Measurements from ENCODE around the gene MUCL1. TPM values are rescaled to one million over a fixed set of nuclear protein-coding genes. Genes with fewer than 3 reads are reported as not detected.

MUCL1 gene
- not detected for total RNA-seq

DNA sequence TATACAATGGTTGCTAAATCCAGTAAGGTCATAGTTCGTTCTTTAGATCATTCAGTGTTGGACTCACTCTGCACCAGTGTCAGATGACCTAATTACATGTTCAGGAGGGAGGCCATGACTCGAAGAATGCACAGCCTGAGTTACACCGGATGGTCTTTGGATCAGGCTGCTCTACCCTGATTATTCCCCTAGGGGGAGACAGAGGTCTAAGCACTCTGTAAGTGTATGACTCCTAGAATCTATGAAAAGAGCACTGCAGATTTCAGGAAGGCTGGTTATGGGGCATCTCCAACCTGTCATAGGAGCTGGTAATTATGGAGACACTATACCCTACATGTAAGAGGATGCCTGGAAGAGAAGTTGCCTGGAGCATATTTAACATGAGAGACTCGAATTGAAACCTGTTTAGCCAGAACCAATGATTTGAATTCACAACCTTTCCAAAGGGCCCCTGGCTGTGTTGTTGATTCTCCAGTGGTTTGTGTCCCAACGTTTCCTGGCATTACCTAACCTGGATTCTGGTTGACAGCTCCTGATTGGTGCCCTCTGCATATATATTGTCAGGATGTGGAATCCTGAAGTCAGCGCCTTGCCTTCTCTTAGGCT is at the start of gene MUCL1:
TSS of gene MUCL1 (plus strand) at position 584 of the 606 bp plus-strand sequence. CDS start 67 bp downstream, outside the sequence.
- no peaks in the 10 kb centered on the region for H3K36me3 Mint-ChIP-seq
- ATAC-seq, result peak; percentile 100
- peak; percentile 84 for DNase-seq
- no peaks in the 10 kb centered on the region for H3K27me3 Mint-ChIP-seq
- H3K9me3 Mint-ChIP-seq (ENCODE audit: low read depth), result no peaks in the 10 kb centered on the region
- H3K27ac Mint-ChIP-seq, result no peak within 1 kb of the TSS
- CTCF ChIA-PET, result interaction anchor here (0.7 to 5.5 kb wide), 12 partner anchors 57 to 224 kb away, joined by 3 to 37 read pairs (median 6); no protein-coding TSS in a partner anchor
- peaks cover 6% of the 10 kb centered on the region for H3K4me1 Mint-ChIP-seq
- no peak within 1 kb of the TSS for H3K4me3 Mint-ChIP-seq

DNA sequence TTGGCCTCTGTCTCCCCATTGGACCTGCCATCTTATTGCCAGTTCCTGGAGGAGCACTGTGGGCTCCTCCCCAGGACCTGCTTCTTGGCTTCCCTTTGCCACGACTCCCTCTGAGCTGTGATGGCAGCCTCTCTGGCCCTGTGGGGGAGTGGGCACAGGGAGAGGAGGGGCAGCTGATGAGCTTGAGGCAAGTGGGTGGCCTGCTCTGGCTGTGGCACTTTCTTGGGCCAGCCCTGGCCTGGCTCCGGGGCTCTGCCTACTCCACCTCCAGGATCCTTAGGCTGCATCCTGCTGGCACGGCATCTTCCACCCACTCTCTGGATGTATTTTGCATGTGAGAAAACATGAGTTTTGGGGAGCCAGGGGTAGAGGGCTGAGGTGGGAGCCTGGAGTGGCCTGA is 32.6 kb upstream of the MUCL1 start:
- CTCF ChIA-PET, result no interaction called here
- DNase-seq (no peak), ATAC-seq (no peak)
- Mint-ChIP-seq H3K4me3 (no peak overlapping the region), H3K4me1 (no peaks in the 10 kb centered on the region), H3K9me3 (ENCODE audit: low read depth) (peaks cover 2% of the 10 kb centered on the region), H3K27me3 (peaks cover 3% of the 10 kb centered on the region), H3K36me3 (no peaks in the 10 kb centered on the region), H3K27ac (no peak overlapping the region)

DNA sequence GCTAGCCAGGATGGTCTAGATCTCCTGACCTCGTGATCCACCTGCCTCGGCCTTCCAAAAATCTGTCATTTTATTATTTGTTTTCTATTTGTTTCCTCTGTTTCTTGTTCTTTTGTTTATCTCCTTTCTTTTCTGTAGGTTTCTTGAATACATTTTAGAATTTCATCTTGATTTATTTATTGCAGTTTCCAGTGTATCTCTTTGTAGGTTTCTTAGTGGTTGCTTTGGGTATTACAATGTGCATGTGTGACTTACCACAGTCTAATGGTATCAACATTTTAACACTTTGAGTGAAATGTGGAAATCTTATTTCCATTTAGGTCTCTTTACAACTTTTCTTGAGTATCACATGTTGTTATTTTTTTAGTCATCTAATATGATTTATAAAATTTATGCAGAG is 29.9 kb upstream of the MUCL1 start:
- no peak for ATAC-seq
- CTCF ChIA-PET, result no interaction called here
- Mint-ChIP-seq H3K27ac (no peak overlapping the region), H3K4me3 (no peak overlapping the region), H3K4me1 (no peaks in the 10 kb centered on the region), H3K9me3 (ENCODE audit: low read depth) (peaks cover 2% of the 10 kb centered on the region), H3K36me3 (no peaks in the 10 kb centered on the region), H3K27me3 (peaks cover 3% of the 10 kb centered on the region)
- no peak for DNase-seq

DNA sequence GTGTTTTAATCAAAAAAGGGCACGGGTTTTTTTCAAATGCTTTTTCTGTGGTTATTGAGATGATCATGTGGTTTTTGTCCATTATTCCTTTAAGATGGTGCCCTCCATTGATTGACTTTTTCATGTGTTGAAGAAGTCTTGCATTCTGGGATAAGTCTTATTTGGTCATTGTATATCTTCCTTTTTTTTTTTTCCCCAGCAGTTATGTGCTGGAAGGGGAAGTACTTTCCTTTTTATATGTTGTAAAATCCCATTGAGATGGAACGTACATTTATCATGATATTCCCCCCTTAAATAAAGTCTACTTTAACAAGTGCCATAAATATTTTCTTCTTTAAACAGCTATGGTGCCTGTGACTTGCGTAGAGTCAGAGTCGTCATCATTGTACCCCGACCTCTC is 24.8 kb upstream of the MUCL1 start:
- Mint-ChIP-seq H3K27me3 (peaks cover 6% of the 10 kb centered on the region), H3K4me1 (no peaks in the 10 kb centered on the region), H3K4me3 (no peak overlapping the region), H3K27ac (no peak overlapping the region), H3K36me3 (no peaks in the 10 kb centered on the region), H3K9me3 (ENCODE audit: low read depth) (no peaks in the 10 kb centered on the region)
- ATAC-seq (no peak), DNase-seq (no peak)
- CTCF ChIA-PET, result no interaction called here

DNA sequence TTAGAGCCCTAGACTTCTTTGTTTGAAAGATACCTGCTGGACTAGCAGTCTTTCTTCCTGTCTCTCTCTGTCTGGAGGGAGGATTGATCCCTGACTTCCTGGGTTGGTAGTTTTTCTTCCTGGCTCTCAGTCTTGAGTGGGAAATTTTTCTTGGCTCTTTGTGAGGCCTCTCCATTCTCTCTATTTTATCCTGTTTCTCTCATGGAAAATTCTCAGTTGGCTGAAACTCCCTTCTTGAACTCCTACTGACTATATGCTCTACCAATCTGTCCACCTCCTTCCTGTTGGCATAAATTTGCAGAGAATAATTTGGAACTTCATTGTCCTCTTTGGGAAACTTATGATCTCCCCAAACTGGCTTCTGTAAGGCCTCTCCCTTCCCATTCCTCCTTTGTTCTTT is 24.1 kb upstream of the MUCL1 start:
- peaks cover 5% of the 10 kb centered on the region for H3K27me3 Mint-ChIP-seq
- H3K36me3 Mint-ChIP-seq, result no peaks in the 10 kb centered on the region
- no peak overlapping the region for H3K4me3 Mint-ChIP-seq
- H3K4me1 Mint-ChIP-seq, result no peaks in the 10 kb centered on the region
- ATAC-seq, result no peak
- CTCF ChIA-PET, result interaction anchor here (1.2 kb wide), 1 partner anchor 80 kb away, joined by 3 read pairs; no protein-coding TSS in a partner anchor
- DNase-seq, result no peak
- H3K9me3 Mint-ChIP-seq (ENCODE audit: low read depth), result no peaks in the 10 kb centered on the region
- no peak overlapping the region for H3K27ac Mint-ChIP-seq

- Mint-ChIP-seq H3K27ac (no peak overlapping the region), H3K4me1 (no peaks in the 10 kb centered on the region), H3K4me3 (no peak overlapping the region), H3K27me3 (peaks cover 17% of the 10 kb centered on the region), H3K9me3 (ENCODE audit: low read depth) (no peaks in the 10 kb centered on the region), H3K36me3 (no peaks in the 10 kb centered on the region)
- no peak for DNase-seq
- ATAC-seq, result no peak
- CTCF ChIA-PET, result no interaction called here
These were observed 22.7 kb upstream of the MUCL1 start for GRCh38 chr12:54831631-54832030.

DNA sequence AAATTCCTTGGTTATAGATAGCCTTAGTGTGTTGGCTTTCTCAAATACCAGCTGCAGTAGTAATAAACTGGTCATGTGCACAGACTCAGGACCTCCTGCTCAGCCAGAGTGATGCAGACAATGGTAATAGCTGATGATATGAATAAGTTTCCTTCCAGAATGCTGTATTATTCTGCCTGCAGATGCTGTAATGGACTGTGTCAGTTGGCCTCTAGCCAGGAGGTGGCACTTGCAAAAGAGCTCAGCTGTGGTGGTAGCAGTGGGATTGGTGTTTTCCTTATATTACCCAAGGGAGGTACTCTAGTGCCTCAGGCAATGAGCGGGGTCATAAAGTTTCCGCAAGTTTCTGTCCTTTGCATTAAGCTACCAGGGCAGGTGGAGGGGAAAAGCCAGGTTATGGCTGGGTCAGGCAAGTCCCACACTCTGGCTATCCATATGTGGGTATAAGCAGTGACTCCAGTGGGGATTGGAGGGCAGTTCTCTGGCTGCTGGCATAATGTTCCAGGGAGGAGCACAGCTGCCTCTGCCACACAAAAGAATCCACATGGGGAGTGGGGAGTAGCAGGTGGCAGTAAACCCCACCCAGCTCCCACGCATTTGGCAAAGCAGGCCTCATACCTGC is 14.0 kb upstream of the MUCL1 start:
- Mint-ChIP-seq H3K4me1 (no peaks in the 10 kb centered on the region), H3K27ac (no peak overlapping the region), H3K9me3 (ENCODE audit: low read depth) (no peaks in the 10 kb centered on the region), H3K4me3 (no peak overlapping the region), H3K27me3 (peaks cover 23% of the 10 kb centered on the region), H3K36me3 (peaks cover 1% of the 10 kb centered on the region)
- ATAC-seq (no peak), DNase-seq (no peak)
- CTCF ChIA-PET, result interaction anchor here (1.1 kb wide), 1 partner anchor 91 kb away, joined by 4 read pairs; no protein-coding TSS in a partner anchor

DNA sequence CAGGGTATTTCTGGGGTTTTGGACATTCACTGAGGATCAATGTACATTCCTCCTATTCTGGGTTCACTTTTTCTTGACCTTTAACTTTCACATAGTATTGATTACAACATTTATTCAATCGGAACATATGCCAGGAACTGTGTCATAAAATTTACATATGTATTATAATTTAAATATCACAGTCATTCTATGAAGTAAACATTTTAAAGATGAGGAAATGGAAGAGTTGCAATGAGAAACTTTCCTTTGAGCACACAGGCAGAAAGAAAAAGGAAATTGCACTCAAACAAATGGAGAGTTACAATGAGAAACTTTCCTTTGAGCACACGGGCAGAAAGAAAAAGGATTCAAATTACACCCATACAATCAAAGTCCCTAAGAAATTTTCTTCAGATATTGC is 3.1 kb downstream of the MUCL1 start:
- peaks cover 11% of the 10 kb centered on the region for H3K27me3 Mint-ChIP-seq
- no peak overlapping the region for H3K27ac Mint-ChIP-seq
- H3K36me3 Mint-ChIP-seq, result no peaks in the 10 kb centered on the region
- H3K4me1 Mint-ChIP-seq, result peaks cover 6% of the 10 kb centered on the region
- H3K9me3 Mint-ChIP-seq (ENCODE audit: low read depth), result no peaks in the 10 kb centered on the region
- CTCF ChIA-PET, result interaction anchor here (1.7 to 5.5 kb wide), 2 partner anchors 107 to 214 kb away, joined by 5 to 37 read pairs; no protein-coding TSS in a partner anchor
- H3K4me3 Mint-ChIP-seq, result no peak overlapping the region
- ATAC-seq (no peak), DNase-seq (no peak)

DNA sequence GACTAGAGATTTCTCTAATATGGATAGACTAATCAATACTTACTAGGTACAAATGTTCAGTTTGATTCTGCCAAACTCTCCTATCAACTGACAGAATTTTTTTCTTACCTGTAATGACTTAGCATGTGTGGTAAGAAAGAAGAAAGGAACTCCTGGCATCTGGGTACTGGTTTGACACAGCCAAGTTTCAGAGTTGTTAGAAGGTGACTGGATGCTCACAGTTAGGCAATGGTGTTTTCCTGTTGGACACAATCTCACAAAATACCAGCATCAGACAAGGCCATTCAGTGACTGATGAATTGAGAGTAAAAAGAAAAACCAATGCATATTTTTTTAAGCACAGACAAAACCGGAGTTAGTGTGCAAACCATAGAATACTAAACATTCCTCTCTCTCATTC is 4.2 kb downstream of the MUCL1 start:
- Mint-ChIP-seq H3K9me3 (ENCODE audit: low read depth) (no peaks in the 10 kb centered on the region), H3K36me3 (no peaks in the 10 kb centered on the region), H3K27ac (no peak overlapping the region), H3K27me3 (peaks cover 20% of the 10 kb centered on the region), H3K4me3 (no peak overlapping the region), H3K4me1 (peaks cover 6% of the 10 kb centered on the region)
- no peak for DNase-seq
- CTCF ChIA-PET, result interaction anchor here (1.7 kb wide), 1 partner anchor 213 kb away, joined by 5 read pairs; no protein-coding TSS in a partner anchor
- no peak for ATAC-seq

DNA sequence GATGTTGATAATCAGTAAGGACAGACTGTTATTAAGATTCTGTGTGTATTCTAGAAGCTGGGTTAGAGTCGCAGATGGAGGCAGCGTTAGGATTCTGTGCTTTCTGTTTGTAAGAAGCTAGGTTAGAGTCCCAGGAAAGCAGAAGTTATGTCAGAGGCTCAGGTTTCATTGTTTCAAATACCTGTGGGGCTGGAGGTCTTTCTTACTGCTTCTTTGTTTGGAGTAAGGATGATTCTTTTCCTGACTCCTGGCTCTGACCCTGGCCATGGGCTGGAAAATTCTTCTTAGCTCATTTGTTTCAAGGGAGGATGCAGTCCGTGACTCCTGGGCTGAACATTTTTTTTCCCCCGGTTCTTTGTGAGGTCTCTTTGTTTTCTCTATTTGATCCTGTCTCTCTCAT is 5.2 kb downstream of the MUCL1 start:
- ATAC-seq (no peak), DNase-seq (no peak)
- CTCF ChIA-PET, result interaction anchor here (1.0 to 1.6 kb wide), 2 partner anchors 97 to 212 kb away, joined by 4 to 5 read pairs; no protein-coding TSS in a partner anchor
- Mint-ChIP-seq H3K27me3 (peaks cover 22% of the 10 kb centered on the region), H3K36me3 (no peaks in the 10 kb centered on the region), H3K4me3 (no peak overlapping the region), H3K4me1 (peaks cover 6% of the 10 kb centered on the region), H3K9me3 (ENCODE audit: low read depth) (no peaks in the 10 kb centered on the region), H3K27ac (no peak overlapping the region)

DNA sequence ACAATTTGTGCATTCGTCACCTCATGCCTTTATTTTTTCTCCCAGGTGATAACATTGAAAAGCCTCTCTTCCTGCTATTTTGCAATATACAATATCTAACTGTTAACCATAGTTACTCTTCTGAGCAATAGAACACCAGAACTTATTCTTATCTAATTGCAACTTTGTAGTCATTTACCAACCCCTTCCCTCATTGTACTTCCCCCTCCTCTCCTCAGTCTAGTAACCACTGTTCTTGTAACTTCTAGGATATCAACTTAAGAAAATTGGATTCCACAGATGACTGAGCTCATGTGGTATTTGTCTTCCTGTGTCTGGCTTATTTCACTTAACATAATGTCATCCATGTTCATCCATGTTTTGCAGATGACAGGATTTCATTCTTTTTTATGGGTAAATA is 7.6 kb downstream of the MUCL1 start:
- ATAC-seq (no peak), DNase-seq (no peak)
- no peaks in the 10 kb centered on the region for H3K9me3 Mint-ChIP-seq (ENCODE audit: low read depth)
- CTCF ChIA-PET, result no interaction called here
- no peak overlapping the region for H3K27ac Mint-ChIP-seq
- peaks cover 6% of the 10 kb centered on the region for H3K4me1 Mint-ChIP-seq
- H3K4me3 Mint-ChIP-seq, result no peak overlapping the region
- H3K36me3 Mint-ChIP-seq, result no peaks in the 10 kb centered on the region
- peaks cover 36% of the 10 kb centered on the region for H3K27me3 Mint-ChIP-seq

- peaks cover 53% of the 10 kb centered on the region for H3K27me3 Mint-ChIP-seq
- DNase-seq, result no peak
- no peak overlapping the region for H3K27ac Mint-ChIP-seq
- ATAC-seq, result no peak
- H3K36me3 Mint-ChIP-seq, result no peaks in the 10 kb centered on the region
- no peak overlapping the region for H3K4me3 Mint-ChIP-seq
- no peaks in the 10 kb centered on the region for H3K9me3 Mint-ChIP-seq (ENCODE audit: low read depth)
- H3K4me1 Mint-ChIP-seq, result peaks cover 2% of the 10 kb centered on the region
- CTCF ChIA-PET, result no interaction called here
These were observed 9.8 kb downstream of the MUCL1 start for GRCh38 chr12:54863948-54864618.

DNA sequence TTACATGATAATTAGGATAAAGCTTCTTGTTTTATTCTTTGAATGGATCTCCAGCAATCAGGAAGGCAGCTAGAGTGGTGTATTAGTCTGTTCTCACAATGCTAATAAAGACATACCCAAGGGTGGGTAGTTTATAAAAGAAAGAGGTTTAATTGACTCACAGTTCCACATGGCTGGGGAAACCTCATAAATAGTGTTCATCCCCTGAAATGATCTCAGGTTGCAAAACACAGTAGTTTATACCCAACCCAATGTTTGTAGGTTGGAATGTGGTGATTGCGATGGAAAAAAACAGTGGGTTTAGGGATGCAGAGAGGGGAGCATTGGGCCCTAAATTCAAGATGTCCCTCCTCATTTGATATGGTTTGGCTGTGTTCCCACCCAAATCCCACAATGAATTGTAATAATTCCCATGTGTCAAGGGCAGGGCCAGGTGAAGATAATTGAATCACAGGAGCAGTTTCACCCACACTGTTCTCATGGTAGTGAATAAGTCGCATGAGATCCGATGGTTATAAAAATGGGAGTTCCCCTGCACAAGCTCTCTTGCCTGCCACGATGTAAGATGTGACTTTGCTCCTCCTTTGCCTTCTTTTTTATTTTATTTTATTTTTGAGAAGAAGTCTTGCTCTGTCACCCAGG is 11.5 kb downstream of the MUCL1 start:
- no peak overlapping the region for H3K27ac Mint-ChIP-seq
- no peaks in the 10 kb centered on the region for H3K9me3 Mint-ChIP-seq (ENCODE audit: low read depth)
- H3K4me3 Mint-ChIP-seq, result no peak overlapping the region
- H3K36me3 Mint-ChIP-seq, result no peaks in the 10 kb centered on the region
- ATAC-seq (no peak), DNase-seq (no peak)
- peaks cover 2% of the 10 kb centered on the region for H3K4me1 Mint-ChIP-seq
- CTCF ChIA-PET, result no interaction called here
- peaks cover 51% of the 10 kb centered on the region for H3K27me3 Mint-ChIP-seq
